Nephron (organoid): Measurements from ENCODE around the gene ST6GALNAC3.
A peak's percentile ranks its signal among the peaks of the same experiment; 100 is the strongest.

Source experiments
- H3K27ac Mint-ChIP-seq, 3 experiments: 2 replicates each; pipeline ENCODE4 v1.8.0; 2020; ENCODE audit warnings: mixed read lengths in 3 of 3, mild to moderate bottlenecking in 2 of 3, moderate library complexity in 1 of 3
- H3K27me3 Mint-ChIP-seq: 2 replicates; pipeline ENCODE4 v1.8.0; 2021; ENCODE audit warnings: low read depth, mild to moderate bottlenecking, moderate library complexity, mixed read lengths
- H3K36me3 Mint-ChIP-seq: 2 replicates; pipeline ENCODE4 v1.8.0; 2020; ENCODE audit warnings: low read depth, mixed read lengths
- H3K4me1 Mint-ChIP-seq: 2 replicates; pipeline ENCODE4 v1.8.0; 2020; ENCODE audit warnings: mixed read lengths
- H3K4me3 Mint-ChIP-seq, 3 experiments: 2 replicates each; pipeline ENCODE4 v1.8.0; 2020; ENCODE audit warnings: mild to moderate bottlenecking in 3 of 3, mixed read lengths in 3 of 3, moderate library complexity in 2 of 3
- H3K9me3 Mint-ChIP-seq: 2 replicates; pipeline ENCODE4 v1.8.0; 2020; ENCODE audit warnings: mixed read lengths
- CTCF ChIP-seq, 3 experiments: fragments of 200-600 bp; sonication (generic); IDR thresholded peaks; one replicate each; pipeline ENCODE4 v1.5.0; 2021; ENCODE audit warnings: antibody characterized with exemption in 3 of 3; ENCODE audit not compliant: unreplicated experiment in 3 of 3

ST6GALNAC3 gene

DNA sequence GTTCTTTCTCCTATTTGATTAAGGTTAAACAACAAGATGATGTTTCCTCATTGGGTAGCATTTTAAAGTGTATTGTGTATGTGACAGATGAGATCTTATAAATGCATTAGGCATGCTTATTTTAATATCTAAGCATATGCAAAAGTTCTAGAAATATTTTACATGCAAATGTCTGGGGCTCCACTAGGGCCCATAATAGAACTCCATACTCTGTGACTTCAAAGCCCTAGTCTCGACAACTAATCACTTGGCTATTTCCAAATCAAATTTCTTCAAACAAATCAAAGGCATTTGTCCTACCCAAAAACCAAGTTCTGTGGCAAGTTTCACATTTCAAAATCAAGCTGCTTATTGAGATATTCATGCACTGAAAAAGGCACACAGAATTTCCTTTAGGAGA is 407.1 kb downstream of the ST6GALNAC3 start:
- no peak for TF ChIP-seq CTCF (IDR thresholded peaks at IDR 0.05; ENCODE audit: unreplicated experiment in 3 of 3)
- Mint-ChIP-seq H3K4me1 (no peaks in the 10 kb centered on the region), H3K27me3 (no peaks in the 10 kb centered on the region), H3K27ac (no peak overlapping the region), H3K36me3 (no peaks in the 10 kb centered on the region), H3K4me3 (no peak overlapping the region), H3K9me3 (peaks cover 10% of the 10 kb centered on the region)

DNA sequence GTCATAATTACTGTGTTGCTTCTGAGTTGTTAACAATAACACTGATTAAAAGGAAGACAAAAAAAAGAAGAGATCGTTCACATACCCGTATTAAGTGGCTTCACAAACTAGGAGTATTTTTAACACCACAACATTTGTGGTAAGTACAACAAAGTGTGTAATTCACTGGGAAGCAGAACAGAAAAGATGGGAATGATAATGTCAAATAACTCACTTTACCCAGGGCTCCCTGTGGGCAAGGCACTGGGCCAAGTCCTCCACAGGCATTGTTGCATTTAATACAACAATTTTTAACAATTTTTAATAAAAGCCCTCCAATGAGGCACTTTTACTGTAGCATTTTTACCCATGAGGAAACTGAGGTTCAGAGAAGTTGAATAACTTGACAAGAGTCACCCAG is 407.7 kb downstream of the ST6GALNAC3 start:
- Mint-ChIP-seq H3K4me1 (no peaks in the 10 kb centered on the region), H3K9me3 (peaks cover 13% of the 10 kb centered on the region), H3K27ac (no peak overlapping the region), H3K4me3 (no peak overlapping the region), H3K27me3 (no peaks in the 10 kb centered on the region), H3K36me3 (peaks cover 2% of the 10 kb centered on the region)
- TF ChIP-seq CTCF (IDR thresholded peaks at IDR 0.05; ENCODE audit: unreplicated experiment in 3 of 3), result no peak

- H3K36me3 Mint-ChIP-seq, result peaks cover 12% of the 10 kb centered on the region
- H3K27ac Mint-ChIP-seq, result peak overlapping the region in 1 of 3 experiments; percentile 23
- H3K27me3 Mint-ChIP-seq, result no peaks in the 10 kb centered on the region
- no peak overlapping the region for H3K4me3 Mint-ChIP-seq
- peaks cover 4% of the 10 kb centered on the region for H3K4me1 Mint-ChIP-seq
- peaks cover 6% of the 10 kb centered on the region for H3K9me3 Mint-ChIP-seq
- no peak for TF ChIP-seq CTCF (IDR thresholded peaks at IDR 0.05; ENCODE audit: unreplicated experiment in 3 of 3)
Observed at GRCh38 chr1:76491737-76492136, 417.2 kb downstream of the ST6GALNAC3 start.

- Mint-ChIP-seq H3K9me3 (no peaks in the 10 kb centered on the region), H3K36me3 (peaks cover 8% of the 10 kb centered on the region), H3K27ac (no peak overlapping the region), H3K4me3 (no peak overlapping the region), H3K27me3 (no peaks in the 10 kb centered on the region), H3K4me1 (peaks cover 9% of the 10 kb centered on the region)
- no peak for TF ChIP-seq CTCF (IDR thresholded peaks at IDR 0.05; ENCODE audit: unreplicated experiment in 3 of 3)
Observed at GRCh38 chr1:76492752-76493430, 418.3 kb downstream of the ST6GALNAC3 start.

DNA sequence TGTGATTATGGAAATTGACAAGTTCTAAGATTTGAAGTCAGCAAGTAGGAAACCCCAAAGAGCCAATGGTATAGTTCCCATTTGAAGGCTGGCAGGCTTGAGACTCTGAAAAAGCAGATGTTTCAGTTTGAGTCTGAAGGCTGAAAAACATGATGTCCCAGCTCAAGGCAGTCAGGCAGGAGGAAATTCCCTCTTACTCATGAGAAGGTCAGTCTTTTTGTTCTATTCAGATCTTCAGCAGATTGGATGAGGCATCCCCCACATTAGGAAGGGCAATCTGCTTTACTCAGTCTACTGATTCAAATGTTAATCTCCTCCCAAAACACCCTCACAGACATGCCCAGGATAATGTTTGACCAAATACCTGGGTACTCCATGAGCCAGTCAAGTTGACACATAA is 420.3 kb downstream of the ST6GALNAC3 start:
- no peaks in the 10 kb centered on the region for H3K27me3 Mint-ChIP-seq
- H3K27ac Mint-ChIP-seq, result no peak overlapping the region
- H3K4me1 Mint-ChIP-seq, result peaks cover 18% of the 10 kb centered on the region
- H3K9me3 Mint-ChIP-seq, result no peaks in the 10 kb centered on the region
- H3K4me3 Mint-ChIP-seq, result no peak overlapping the region
- TF ChIP-seq CTCF (IDR thresholded peaks at IDR 0.05; ENCODE audit: unreplicated experiment in 3 of 3), result no peak
- H3K36me3 Mint-ChIP-seq, result no peaks in the 10 kb centered on the region

DNA sequence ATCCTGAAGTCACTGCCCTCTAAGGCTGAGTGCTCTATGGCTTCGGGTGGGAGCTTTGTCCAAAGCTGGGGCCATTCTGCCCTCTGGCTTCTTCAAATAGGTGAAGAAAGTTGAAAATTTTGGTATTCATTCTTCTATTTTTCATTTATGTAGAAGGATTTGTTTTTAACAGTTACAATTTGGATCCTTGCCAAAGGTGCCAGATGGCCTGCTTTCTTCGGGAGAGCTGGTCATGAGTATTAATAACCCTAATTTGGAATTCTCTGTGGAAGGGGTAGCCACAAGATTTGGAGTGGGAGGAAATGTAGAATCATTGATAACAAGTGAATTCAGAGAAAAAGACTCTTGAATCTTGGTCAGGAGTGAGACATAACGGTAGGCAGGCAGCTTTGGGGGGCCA is 422.3 kb downstream of the ST6GALNAC3 start:
- no peaks in the 10 kb centered on the region for H3K36me3 Mint-ChIP-seq
- H3K27me3 Mint-ChIP-seq, result no peaks in the 10 kb centered on the region
- no peak for TF ChIP-seq CTCF (IDR thresholded peaks at IDR 0.05; ENCODE audit: unreplicated experiment in 3 of 3)

More for the DNA sequence above, 422.3 kb downstream of the ST6GALNAC3 start:
- Mint-ChIP-seq H3K4me3 (no peak overlapping the region), H3K9me3 (no peaks in the 10 kb centered on the region), H3K27ac (peak overlapping the region in 1 of 3 experiments; percentile 3), H3K4me1 (peaks cover 35% of the 10 kb centered on the region)
